CD1c-positive myeloid dendritic cell (primary cell): ENCODE results near the gene FAM163B.

Experiments used
- DNase-seq: peaks from one replicate; pipeline ENCODE4 v3.0.0-alpha.2; 2016; ENCODE audit errors: extremely low spot score

FAM163B gene

GRCh38 chr9:133528001-133528875 is 81.0 kb downstream of the FAM163B start:
- DNase-seq, result no peak

DNA sequence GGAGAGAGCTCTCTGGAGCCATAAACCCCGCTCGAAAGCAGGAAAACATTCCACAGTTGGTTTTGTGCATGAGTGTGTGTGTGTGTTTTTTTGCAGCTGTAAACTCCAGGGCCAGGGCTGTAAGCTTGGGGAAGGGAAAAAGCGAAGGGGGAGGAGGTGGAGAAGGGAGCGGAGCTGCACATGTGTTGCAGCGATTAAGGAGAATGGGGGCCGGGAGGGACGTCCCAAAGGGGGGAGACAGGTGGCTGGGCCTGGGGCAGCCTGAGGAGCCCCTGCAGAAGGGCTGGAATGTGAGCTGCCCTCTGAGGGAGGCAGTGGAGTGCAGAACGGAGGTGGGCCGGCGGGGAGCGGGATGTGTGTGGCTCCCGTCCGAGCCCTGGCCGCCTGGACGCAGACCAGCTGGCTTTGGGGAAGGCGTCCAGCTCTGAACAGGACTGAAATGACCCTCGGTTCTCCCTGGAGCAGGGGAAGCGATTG is 81.7 kb downstream of the FAM163B start:
- no peak for DNase-seq
